Measurements from ENCODE around the gene EPHA7.

The EPHA7 gene

GRCh38 chr6:93218096-93218495 lies 201.3 kb downstream of the EPHA7 start:
- no peak overlapping the region for H3K4me3 ChIP-seq (ENCODE audit: low read length)
- no peak for TF ChIP-seq ZNF274 (IDR thresholded peaks at IDR 0.05; ENCODE audit: low read depth, low read length)

DNA sequence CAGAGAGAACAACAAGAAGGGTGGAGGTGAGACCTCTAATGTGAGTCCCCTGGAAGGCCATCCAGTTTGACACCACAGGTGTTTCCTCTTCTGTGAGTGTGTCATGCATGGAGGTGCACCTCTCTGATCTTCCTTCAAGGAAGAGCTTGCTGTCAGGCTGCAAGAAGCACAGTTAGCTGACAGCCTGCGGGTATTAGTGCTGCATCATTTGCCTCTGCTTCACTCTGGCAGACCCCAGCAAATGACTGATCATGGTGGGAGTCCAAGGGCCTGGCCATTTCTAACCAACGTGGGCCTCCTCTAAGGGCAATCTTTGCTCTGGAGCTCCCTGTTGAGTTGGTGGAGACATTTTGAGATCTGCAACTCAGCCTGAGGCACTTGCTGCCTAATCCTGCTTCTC lies 206.3 kb downstream of the EPHA7 start:
- TF ChIP-seq ZNF274 (IDR thresholded peaks at IDR 0.05; ENCODE audit: low read depth, low read length) = no peak
- no peak overlapping the region for H3K4me3 ChIP-seq (ENCODE audit: low read length)

DNA sequence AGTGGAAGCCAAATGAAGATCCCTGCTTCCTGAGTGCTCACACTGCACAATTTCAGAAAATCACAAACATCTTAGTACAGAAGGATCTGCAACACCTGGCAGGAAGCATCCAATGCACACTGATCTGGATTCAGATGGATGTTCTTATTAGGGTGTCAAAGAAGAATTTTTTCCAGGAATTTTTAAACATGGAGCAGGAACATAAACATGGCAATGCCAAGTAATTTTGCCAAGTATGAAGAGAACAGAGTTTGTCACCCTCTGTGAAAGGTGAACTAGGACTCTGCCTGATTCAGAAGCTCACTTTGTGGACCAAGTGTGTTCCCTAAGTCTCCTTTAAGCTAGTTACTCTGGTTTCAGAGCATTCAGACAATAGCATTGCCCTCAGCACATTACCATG lies 208.5 kb downstream of the EPHA7 start:
- TF ChIP-seq ZNF274 (IDR thresholded peaks at IDR 0.05; ENCODE audit: low read depth, low read length) = no peak
- H3K4me3 ChIP-seq (ENCODE audit: low read length) = no peak overlapping the region

GRCh38 chr6:93209358-93209757 lies 210.0 kb downstream of the EPHA7 start:
- no peak for TF ChIP-seq ZNF274 (IDR thresholded peaks at IDR 0.05; ENCODE audit: low read depth, low read length)
- H3K4me3 ChIP-seq (ENCODE audit: low read length) = no peak overlapping the region

GRCh38 chr6:93196406-93196970 lies 222.9 kb downstream of the EPHA7 start:
- TF ChIP-seq ZNF274 (IDR thresholded peaks at IDR 0.05; ENCODE audit: low read depth, low read length) = no peak
- no peak overlapping the region for H3K4me3 ChIP-seq (ENCODE audit: low read length)

- TF ChIP-seq ZNF274 (IDR thresholded peaks at IDR 0.05; ENCODE audit: low read depth, low read length) = no peak
- H3K4me3 ChIP-seq (ENCODE audit: low read length) = no peak overlapping the region
These were observed 224.9 kb downstream of the EPHA7 start for GRCh38 chr6:93194480-93194879.

GRCh38 chr6:93193868-93194267 lies 225.5 kb downstream of the EPHA7 start:
- no peak for TF ChIP-seq ZNF274 (IDR thresholded peaks at IDR 0.05; ENCODE audit: low read depth, low read length)
- no peak overlapping the region for H3K4me3 ChIP-seq (ENCODE audit: low read length)

All from GM08714 (cell line).